GM23338 (cell line): ENCODE data around the gene BEST2. TPM values are rescaled to one million over a fixed set of nuclear protein-coding genes. Genes with fewer than 3 reads are reported as not detected.

Experiments used
- ATAC-seq: fragments of 200-7000 bp; cut with Tn5 transposase; 3 replicates; pipeline ENCODE4 v1.9.1; 2020
- DNase-seq: peaks from one replicate; pipeline ENCODE4 v3.0.0-alpha.2; 2015; ENCODE audit warnings: low spot score
- H2AFZ ChIP-seq: fragments of 200-600 bp; sonication (generic); 2 replicates; pipeline ENCODE4 v1.8.0; 2016; ENCODE audit warnings: antibody characterized with exemption, mild to moderate bottlenecking, moderate library complexity
- H3F3A ChIP-seq: fragments of 200-600 bp; sonication (generic); replicated peaks from 2 replicates; pipeline ENCODE4 v1.8.0; 2017; ENCODE audit warnings: antibody characterized with exemption, mixed run types, low read depth
- H3K27ac ChIP-seq: fragments of 200-600 bp; sonication (generic); 2 replicates; pipeline ENCODE4 v1.6.1; 2016; ENCODE audit warnings: low read depth
- H3K27me3 ChIP-seq: fragments of 200-600 bp; sonication (generic); 2 replicates; pipeline ENCODE4 v1.8.0; 2016; ENCODE audit warnings: mild to moderate bottlenecking, mixed run types, moderate library complexity; ENCODE audit not compliant: insufficient read depth
- H3K36me3 ChIP-seq: fragments of 200-600 bp; sonication (generic); 2 replicates; pipeline ENCODE4 v1.8.0; 2016; ENCODE audit warnings: mild to moderate bottlenecking; ENCODE audit not compliant: insufficient read depth
- H3K4me1 ChIP-seq: fragments of 200-600 bp; sonication (generic); 2 replicates; pipeline ENCODE4 v1.8.0; 2016; ENCODE audit warnings: mild to moderate bottlenecking, moderate library complexity; ENCODE audit not compliant: insufficient read depth
- H3K4me2 ChIP-seq: fragments of 200-600 bp; sonication (generic); 2 replicates; pipeline ENCODE4 v1.7.1; 2017; ENCODE audit warnings: mixed run types
- H3K4me3 ChIP-seq: fragments of 200-600 bp; sonication (generic); 2 replicates; pipeline ENCODE4 v1.6.1; 2016; ENCODE audit warnings: mixed run types
- H3K79me2 ChIP-seq: fragments of 200-600 bp; sonication (generic); replicated peaks from 2 replicates; pipeline ENCODE4 v1.8.0; 2017; ENCODE audit warnings: mild to moderate bottlenecking; ENCODE audit not compliant: insufficient read depth
- H3K9me2 ChIP-seq: fragments of 200-600 bp; sonication (generic); 2 replicates; pipeline ENCODE4 v1.8.0; 2017; ENCODE audit not compliant: insufficient read depth
- H4K20me1 ChIP-seq: fragments of 200-600 bp; sonication (generic); replicated peaks from 2 replicates; pipeline ENCODE4 v1.8.0; 2017; ENCODE audit warnings: mild to moderate bottlenecking; ENCODE audit not compliant: insufficient read depth
- H3K27ac Mint-ChIP-seq: 2 replicates; pipeline ENCODE4 v1.8.0; 2020; ENCODE audit warnings: inconsistent platforms, mild to moderate bottlenecking, moderate library complexity, mixed read lengths
- H3K27me3 Mint-ChIP-seq: 3 replicates; pipeline ENCODE4 v1.8.0; 2022; ENCODE audit warnings: low read depth, mild to moderate bottlenecking, moderate library complexity, mixed read lengths, inconsistent platforms; ENCODE audit not compliant: insufficient read depth, poor library complexity
- H3K36me3 Mint-ChIP-seq: 3 replicates; pipeline ENCODE4 v1.8.0; 2021; ENCODE audit warnings: low read depth, mild to moderate bottlenecking, inconsistent platforms, moderate library complexity, mixed read lengths
- H3K4me1 Mint-ChIP-seq: 3 replicates; pipeline ENCODE4 v1.8.0; 2020; ENCODE audit warnings: mild to moderate bottlenecking, inconsistent platforms, mixed read lengths
- H3K4me3 Mint-ChIP-seq: 3 replicates; pipeline ENCODE4 v1.8.0; 2021; ENCODE audit warnings: moderate library complexity, mild to moderate bottlenecking, inconsistent platforms, mixed read lengths
- H3K9me3 Mint-ChIP-seq: 3 replicates; pipeline ENCODE4 v1.8.0; 2020; ENCODE audit warnings: moderate library complexity, mild to moderate bottlenecking, inconsistent platforms, mixed read lengths
- CREB1 ChIP-seq: fragments of 250-450 bp; sonication (Bioruptor Pico); IDR thresholded peaks from 2 replicates; pipeline ENCODE4 v1.5.0; 2020; ENCODE audit warnings: low read depth, mild to moderate bottlenecking, moderate library complexity
- EZH2 ChIP-seq: fragments of 200-600 bp; sonication (generic); IDR thresholded peaks from one replicate; pipeline ENCODE4 v1.8.0; 2017; ENCODE audit warnings: antibody characterized with exemption, mild to moderate bottlenecking, low read depth; ENCODE audit not compliant: unreplicated experiment
- EZH2phosphoT487 ChIP-seq: fragments of 200-600 bp; sonication (generic); IDR thresholded peaks from one replicate; pipeline ENCODE4 v1.8.1; 2018; ENCODE audit warnings: antibody characterized with exemption; ENCODE audit not compliant: unreplicated experiment
- JUNB ChIP-seq: IDR thresholded peaks from one replicate; pipeline ENCODE4 v1.6.1; 2016; ENCODE audit warnings: antibody characterized with exemption; ENCODE audit not compliant: unreplicated experiment
- NANOG ChIP-seq: IDR thresholded peaks from 2 replicates; pipeline ENCODE4 v1.6.1; 2016; ENCODE audit warnings: antibody characterized with exemption, borderline replicate concordance
- POLR2AphosphoS5 ChIP-seq: IDR thresholded peaks from 2 replicates; pipeline ENCODE4 v1.6.1; 2016; ENCODE audit warnings: antibody characterized with exemption, low read depth
- STAT1 ChIP-seq: IDR thresholded peaks from one replicate; pipeline ENCODE4 v1.6.1; 2016; ENCODE audit warnings: antibody characterized with exemption; ENCODE audit not compliant: unreplicated experiment
- ZNF114 ChIP-seq: fragments of 250-450 bp; sonication (Bioruptor Pico); IDR thresholded peaks from 2 replicates; pipeline ENCODE4 v1.5.0; 2020; ENCODE audit warnings: mild to moderate bottlenecking, moderate library complexity
- polyA plus RNA-seq: library from polyadenylated mRNA; unstranded; fragments of >200 nt; fragmentation: Nextera tagmentation; extraction: Ambion mirVana; gene quantifications from 2 replicates; pipeline ENCODE4 v1.2.1, GENCODE V29; 2016
- total RNA-seq: library from RNA; depleted of rRNA; stranded (reverse); fragments of >200 nt; shearing (Covaris generic); gene quantifications from 2 replicates; pipeline ENCODE4 v1.2.3, GENCODE V29; 2014
- TF ChIP-seq, protein P1 (sequence below): IDR thresholded peaks from 2 replicates; pipeline ENCODE4 v1.6.1; 2016; ENCODE audit warnings: antibody characterized with exemption
- TF ChIP-seq, protein P2 (sequence below): IDR thresholded peaks from one replicate; pipeline ENCODE4 v1.6.1; 2018; ENCODE audit warnings: antibody characterized with exemption; ENCODE audit not compliant: unreplicated experiment

BEST2 gene
- total and polyA plus RNA-seq, 2 experiments from 2014 or later = 1.2 to 10.4 TPM

DNA sequence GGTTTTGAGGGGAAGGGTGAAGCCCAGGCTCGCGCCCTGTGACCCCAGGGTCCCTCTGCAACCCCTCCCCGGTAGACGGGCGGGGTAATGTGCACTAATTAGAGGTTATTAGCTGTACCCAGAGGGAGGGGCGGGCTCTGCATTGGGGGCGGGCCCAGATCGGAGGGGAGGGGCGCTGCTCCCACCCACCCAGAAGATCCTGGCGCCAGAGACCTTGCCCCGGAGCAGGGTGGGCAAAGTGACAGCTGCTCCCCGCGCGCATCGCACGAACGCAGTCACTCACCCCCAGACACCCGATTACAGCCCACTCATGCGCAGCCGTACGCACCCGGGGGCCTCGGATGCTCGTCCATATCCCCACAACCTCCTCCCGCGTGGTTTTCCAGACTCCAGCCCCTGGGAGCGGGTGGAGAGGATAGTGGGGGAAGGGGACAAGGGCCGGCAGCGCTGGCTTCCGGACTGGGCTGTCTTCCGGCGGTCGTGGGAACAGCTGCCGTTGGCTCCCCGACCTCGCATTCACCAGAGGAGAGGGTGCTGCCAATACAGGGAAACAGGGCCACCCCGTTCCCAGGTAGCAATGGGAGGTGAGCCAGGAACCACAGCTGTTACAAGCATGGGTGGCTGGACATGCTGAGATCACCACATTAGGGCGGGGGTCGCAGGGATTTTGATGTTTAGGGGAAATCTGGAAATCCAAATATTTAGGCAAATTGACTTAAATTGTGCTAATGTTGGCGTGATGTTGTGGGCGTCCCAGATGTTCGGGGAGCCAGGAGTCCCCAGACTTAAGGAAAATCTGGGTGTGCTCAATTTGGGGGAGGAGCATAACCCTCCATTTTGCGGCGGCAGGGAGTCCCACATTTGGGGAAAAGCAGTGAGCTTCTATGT lies 26.7 kb downstream of the BEST2 start:
- peak overlapping the region; percentile 96 for H2AFZ ChIP-seq
- peak overlapping the region; percentile 83 for H3K4me3 ChIP-seq
- no peaks in the 10 kb centered on the region; the same call in 1 of the 2 replicates for H4K20me1 ChIP-seq
- peaks cover 38% of the 10 kb centered on the region for H3F3A ChIP-seq
- H3K27ac ChIP-seq = peak overlapping the region; percentile 79
- H3K36me3 ChIP-seq = 0 out of 2 replicates have a peak, but pooled peaks cover 7% of the 10 kb centered on the region
- H3K36me3 Mint-ChIP-seq = peaks cover 14% of the 10 kb centered on the region
- H3K4me2 ChIP-seq = peak overlapping the region; percentile 98
- H3K27ac Mint-ChIP-seq = peak overlapping the region; percentile 30; the same call in 1 of the 2 replicates
- H3K9me3 Mint-ChIP-seq = no peaks in the 10 kb centered on the region; the same call in 2 of the 3 replicates
- DNase-seq = peak; percentile 68
- peaks cover 29% of the 10 kb centered on the region for H3K4me1 Mint-ChIP-seq
- ATAC-seq = peak; percentile 21
- peaks cover 16% of the 10 kb centered on the region for H3K27me3 Mint-ChIP-seq
- H3K4me3 Mint-ChIP-seq = peak overlapping the region; percentile 84
- no peaks in the 10 kb centered on the region for H3K27me3 ChIP-seq
- no peaks in the 10 kb centered on the region for H3K9me2 ChIP-seq
- H3K79me2 ChIP-seq = peaks cover 6% of the 10 kb centered on the region; the same call in 1 of the 2 replicates
- TF ChIP-seq, protein P1, sequence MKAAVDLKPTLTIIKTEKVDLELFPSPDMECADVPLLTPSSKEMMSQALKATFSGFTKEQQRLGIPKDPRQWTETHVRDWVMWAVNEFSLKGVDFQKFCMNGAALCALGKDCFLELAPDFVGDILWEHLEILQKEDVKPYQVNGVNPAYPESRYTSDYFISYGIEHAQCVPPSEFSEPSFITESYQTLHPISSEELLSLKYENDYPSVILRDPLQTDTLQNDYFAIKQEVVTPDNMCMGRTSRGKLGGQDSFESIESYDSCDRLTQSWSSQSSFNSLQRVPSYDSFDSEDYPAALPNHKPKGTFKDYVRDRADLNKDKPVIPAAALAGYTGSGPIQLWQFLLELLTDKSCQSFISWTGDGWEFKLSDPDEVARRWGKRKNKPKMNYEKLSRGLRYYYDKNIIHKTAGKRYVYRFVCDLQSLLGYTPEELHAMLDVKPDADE = no peak
- TF ChIP-seq POLR2AphosphoS5 = peak; percentile 47
- peaks cover 18% of the 10 kb centered on the region for H3K4me1 ChIP-seq

DNA sequence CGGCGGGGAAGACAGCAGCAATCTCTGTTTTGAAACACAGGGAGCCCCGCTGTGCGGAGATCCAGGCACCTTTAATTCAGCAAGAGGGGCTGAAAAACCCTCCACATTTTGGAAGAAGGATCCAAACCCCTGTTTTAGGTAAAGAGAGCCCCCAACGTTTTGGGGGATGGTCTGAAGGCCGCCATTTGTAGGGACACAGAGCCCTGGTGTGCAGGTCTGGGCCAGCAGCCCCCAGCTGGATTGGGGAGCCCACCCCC lies 27.2 kb downstream of the BEST2 start:
- peak overlapping the region; percentile 19; the same call in 1 of the 2 replicates for H2AFZ ChIP-seq
- Mint-ChIP-seq H3K27ac (no peak overlapping the region; the same call in 1 of the 2 replicates), H3K4me3 (peak overlapping the region; percentile 84), H3K9me3 (no peaks in the 10 kb centered on the region; the same call in 2 of the 3 replicates), H3K27me3 (peaks cover 15% of the 10 kb centered on the region), H3K4me1 (peaks cover 28% of the 10 kb centered on the region), H3K36me3 (peaks cover 8% of the 10 kb centered on the region)
- no peak for ATAC-seq
- peak; percentile 54 for DNase-seq
- TF ChIP-seq JUNB = no peak
- no peak for TF ChIP-seq EZH2phosphoT487
- no peaks in the 10 kb centered on the region; the same call in 1 of the 2 replicates for H4K20me1 ChIP-seq
- H3K4me2 ChIP-seq = peak overlapping the region; percentile 98
- H3K4me1 ChIP-seq = peaks cover 24% of the 10 kb centered on the region
- peak overlapping the region; percentile 83 for H3K4me3 ChIP-seq
- peaks cover 5% of the 10 kb centered on the region; the same call in 1 of the 2 replicates for H3K79me2 ChIP-seq
- 0 out of 2 replicates have a peak, but pooled peaks cover 7% of the 10 kb centered on the region for H3K36me3 ChIP-seq
- H3K27ac ChIP-seq = peak overlapping the region; percentile 79
- H3K27me3 ChIP-seq = no peaks in the 10 kb centered on the region
- H3F3A ChIP-seq = peaks cover 39% of the 10 kb centered on the region
- no peaks in the 10 kb centered on the region for H3K9me2 ChIP-seq

DNA sequence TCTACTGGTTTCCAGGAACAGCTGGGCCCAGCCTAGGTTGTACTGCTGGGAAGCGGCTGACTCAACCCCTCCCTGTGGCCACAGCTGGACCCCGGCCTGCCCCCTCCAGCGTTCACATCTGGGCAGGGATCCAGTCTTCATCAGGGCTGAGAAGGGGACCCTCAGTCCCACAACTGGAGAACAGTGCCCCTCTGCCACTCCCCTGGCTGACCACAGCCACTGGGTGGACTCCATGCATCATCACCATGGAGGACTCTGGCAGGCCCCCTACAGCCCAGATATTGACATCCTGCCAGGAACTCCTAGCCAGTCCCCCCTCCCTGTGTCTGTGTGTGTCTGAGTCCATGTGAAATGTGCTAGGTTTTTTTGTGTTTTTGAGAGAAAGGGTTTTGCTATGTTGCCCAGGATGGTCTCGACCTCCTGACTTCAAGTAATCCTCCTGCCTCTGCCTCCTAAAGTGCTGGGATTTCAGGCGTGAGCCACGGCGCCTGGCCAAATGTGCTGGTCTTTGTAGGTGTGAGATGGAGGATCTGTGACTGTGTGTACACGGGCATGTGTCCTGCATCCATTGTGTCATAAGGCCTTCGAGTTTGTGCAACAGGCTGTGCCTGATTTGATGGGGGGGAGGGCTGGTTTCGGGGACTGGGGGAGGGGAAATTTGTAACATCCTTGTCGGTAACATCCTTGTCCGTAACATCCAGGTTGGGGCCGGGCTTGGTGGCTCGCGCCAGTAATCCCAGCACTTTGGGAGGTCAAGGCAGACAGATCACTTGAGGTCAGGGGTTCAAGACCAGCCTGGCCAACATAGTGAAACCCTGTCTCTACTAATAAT lies 27.8 kb downstream of the BEST2 start:
- 0 out of 2 replicates have a peak, but pooled peaks cover 2% of the 10 kb centered on the region for H3K36me3 ChIP-seq
- peak; percentile 46 for DNase-seq
- H3K4me1 Mint-ChIP-seq = peaks cover 26% of the 10 kb centered on the region
- peaks cover 25% of the 10 kb centered on the region for H3K4me1 ChIP-seq
- peak overlapping the region; percentile 98 for H3K4me2 ChIP-seq
- no peaks in the 10 kb centered on the region for H3K9me3 Mint-ChIP-seq
- ATAC-seq = no peak
- H3K4me3 Mint-ChIP-seq = peak overlapping the region; percentile 84
- H3F3A ChIP-seq = peaks cover 37% of the 10 kb centered on the region
- H3K36me3 Mint-ChIP-seq = peaks cover 5% of the 10 kb centered on the region
- peak overlapping the region; percentile 19; the same call in 1 of the 2 replicates for H2AFZ ChIP-seq
- H3K4me3 ChIP-seq = peak overlapping the region; percentile 83
- H3K9me2 ChIP-seq = no peaks in the 10 kb centered on the region
- no peaks in the 10 kb centered on the region for H3K79me2 ChIP-seq
- H3K27me3 Mint-ChIP-seq = peaks cover 12% of the 10 kb centered on the region
- H3K27me3 ChIP-seq = no peaks in the 10 kb centered on the region
- no peaks in the 10 kb centered on the region for H4K20me1 ChIP-seq
- H3K27ac ChIP-seq = peak overlapping the region; percentile 79
- no peak overlapping the region; the same call in 1 of the 2 replicates for H3K27ac Mint-ChIP-seq
- TF ChIP-seq ZNF114 (CRISPR knock-in tag) (no peak), CREB1 (CRISPR knock-in tag) (no peak), STAT1 (no peak), EZH2 (no peak), EZH2phosphoT487 (no peak), NANOG (no peak), JUNB (no peak)
- TF ChIP-seq, protein P2, sequence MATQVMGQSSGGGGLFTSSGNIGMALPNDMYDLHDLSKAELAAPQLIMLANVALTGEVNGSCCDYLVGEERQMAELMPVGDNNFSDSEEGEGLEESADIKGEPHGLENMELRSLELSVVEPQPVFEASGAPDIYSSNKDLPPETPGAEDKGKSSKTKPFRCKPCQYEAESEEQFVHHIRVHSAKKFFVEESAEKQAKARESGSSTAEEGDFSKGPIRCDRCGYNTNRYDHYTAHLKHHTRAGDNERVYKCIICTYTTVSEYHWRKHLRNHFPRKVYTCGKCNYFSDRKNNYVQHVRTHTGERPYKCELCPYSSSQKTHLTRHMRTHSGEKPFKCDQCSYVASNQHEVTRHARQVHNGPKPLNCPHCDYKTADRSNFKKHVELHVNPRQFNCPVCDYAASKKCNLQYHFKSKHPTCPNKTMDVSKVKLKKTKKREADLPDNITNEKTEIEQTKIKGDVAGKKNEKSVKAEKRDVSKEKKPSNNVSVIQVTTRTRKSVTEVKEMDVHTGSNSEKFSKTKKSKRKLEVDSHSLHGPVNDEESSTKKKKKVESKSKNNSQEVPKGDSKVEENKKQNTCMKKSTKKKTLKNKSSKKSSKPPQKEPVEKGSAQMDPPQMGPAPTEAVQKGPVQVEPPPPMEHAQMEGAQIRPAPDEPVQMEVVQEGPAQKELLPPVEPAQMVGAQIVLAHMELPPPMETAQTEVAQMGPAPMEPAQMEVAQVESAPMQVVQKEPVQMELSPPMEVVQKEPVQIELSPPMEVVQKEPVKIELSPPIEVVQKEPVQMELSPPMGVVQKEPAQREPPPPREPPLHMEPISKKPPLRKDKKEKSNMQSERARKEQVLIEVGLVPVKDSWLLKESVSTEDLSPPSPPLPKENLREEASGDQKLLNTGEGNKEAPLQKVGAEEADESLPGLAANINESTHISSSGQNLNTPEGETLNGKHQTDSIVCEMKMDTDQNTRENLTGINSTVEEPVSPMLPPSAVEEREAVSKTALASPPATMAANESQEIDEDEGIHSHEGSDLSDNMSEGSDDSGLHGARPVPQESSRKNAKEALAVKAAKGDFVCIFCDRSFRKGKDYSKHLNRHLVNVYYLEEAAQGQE = peak; percentile 5
- TF ChIP-seq, protein P1 = no peak
